Head of caudate nucleus (tissue), 42 donors: ENCODE results near the gene TRAPPC5.
"Not testable (repeated sequence)": the region's sequence is repeated elsewhere in the genome, so short reads cannot be mapped to it uniquely, and the experiment has no call there.

Experiments used
- DNase-seq, 42 donors: peaks; one replicate each; pipeline versions ENCODE4 v3.0.0 to v3.0.0-alpha.2; 2020 to 2021; ENCODE audit warnings: mixed read lengths in 7 of 42
- intact Hi-C: fragments of 100-400 bp; cut with DNase I; formaldehyde crosslinking; loops from one replicate; pipeline ENCODE4 v1.15.0; 2022

The TRAPPC5 gene

GRCh38 chr19:7680606-7681339 is at the start of gene TRAPPC5:
TSS of gene TRAPPC5 (plus strand) at chr19:7680833. CDS start at chr19:7682254, 1,421 bp downstream.
- peak; percentile 63 to 94 (median 88) for DNase-seq
- intact Hi-C loops = loop anchor here (2.0 to 5.0 kb wide), 2 partner anchors 113 to 222 kb away; partner anchors contain the start of gene MAP2K7

- DNase-seq = no peak
- intact Hi-C loops = no loop called here
Measured at GRCh38 chr19:7631577-7631976, 49.1 kb upstream of the TRAPPC5 start.

DNA sequence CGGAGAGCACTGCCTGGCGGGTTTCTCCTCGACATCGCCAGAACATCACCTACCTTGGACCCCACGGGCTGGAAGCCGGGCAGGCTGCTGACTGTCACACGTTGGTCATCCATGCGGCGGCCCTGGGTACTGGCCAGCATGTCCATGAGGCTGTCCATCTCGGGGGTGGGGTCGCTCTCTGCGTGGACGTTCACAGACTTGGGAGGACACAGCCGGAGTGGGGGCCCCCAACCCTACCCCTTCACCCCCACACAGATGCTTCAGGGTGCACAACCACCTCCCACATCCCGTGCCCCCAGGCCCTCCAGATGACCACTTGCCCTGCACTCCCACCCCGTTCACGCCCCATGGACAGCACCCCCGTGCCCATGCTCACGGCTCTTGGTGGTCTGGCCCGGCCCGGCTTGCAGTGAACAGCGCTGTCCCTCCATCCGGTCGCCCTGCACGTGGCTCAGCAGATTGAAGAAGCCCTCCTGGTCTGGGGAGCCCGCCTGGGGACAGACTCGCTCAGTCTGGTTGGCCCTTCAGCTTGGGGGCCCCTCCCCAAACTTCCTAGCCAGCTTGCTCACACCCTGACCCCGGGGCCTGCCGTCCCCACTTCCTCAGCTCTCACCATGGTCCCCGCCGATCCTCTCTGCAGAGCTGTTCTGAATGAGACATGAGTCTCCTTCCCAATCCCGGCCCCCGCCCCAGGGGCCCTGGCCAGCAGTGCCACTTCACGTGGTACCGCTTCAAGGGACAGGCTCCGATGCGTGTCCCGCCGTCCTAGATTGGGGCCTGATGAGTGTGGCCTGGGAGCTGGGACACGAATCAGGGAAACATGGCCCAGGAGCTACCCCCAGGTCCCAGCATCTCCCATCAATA is 48.1 kb upstream of the TRAPPC5 start:
- intact Hi-C loops = no loop called here
- DNase-seq = no peak

GRCh38 chr19:7633698-7634097 is 46.9 kb upstream of the TRAPPC5 start, which contains the start of gene PCP2:
TSS of gene PCP2 (minus strand) at chr19:7633719. CDS start at chr19:7633457, 262 bp downstream.
- DNase-seq = no peak
- intact Hi-C loops = no loop called here

DNA sequence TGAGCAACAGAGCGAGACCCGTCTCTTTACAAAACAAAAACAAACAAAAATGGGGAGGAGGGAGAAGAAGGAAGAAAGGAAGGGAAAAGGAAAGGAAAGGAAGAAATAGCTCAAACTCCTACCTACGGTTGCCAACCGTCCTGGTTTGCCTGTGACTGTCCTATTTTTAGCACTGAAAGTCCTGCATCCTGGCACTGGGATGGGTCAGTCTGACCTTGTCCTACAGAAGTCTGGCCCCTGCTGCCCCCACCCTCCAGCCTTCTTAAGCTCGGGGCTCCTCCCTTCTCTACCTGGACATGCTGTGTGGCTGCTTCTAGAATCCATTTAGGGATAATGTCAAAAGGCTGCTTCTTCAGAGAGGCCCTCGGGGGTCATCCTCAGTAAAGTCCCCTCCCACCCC is 45.0 kb upstream of the TRAPPC5 start:
- no peak for DNase-seq
- intact Hi-C loops = no loop called here

DNA sequence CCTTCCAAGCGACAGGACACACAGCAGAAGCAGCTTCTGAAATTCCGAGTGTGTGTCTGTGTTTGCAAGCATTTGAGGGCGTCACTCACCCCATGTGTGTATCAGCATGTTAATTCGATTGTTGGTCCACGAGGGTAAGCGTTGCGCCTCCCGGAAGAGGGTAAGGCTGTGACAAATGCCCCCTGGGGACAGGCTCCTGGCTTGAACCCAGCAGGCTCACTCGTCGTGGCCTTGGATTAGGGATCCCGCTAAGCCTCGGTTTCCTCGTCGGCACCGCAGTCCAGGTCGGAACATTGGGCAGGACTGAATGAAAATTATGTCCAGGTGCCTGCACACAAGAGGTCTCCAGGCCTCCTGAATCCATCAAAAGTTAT is 44.3 kb upstream of the TRAPPC5 start:
- intact Hi-C loops = no loop called here
- DNase-seq = no peak

- intact Hi-C loops = no loop called here
- DNase-seq = peak in 25 of 42 donors; percentile 19 to 67 (median 40)
Measured at GRCh38 chr19:7636691-7637373, 43.8 kb upstream of the TRAPPC5 start, which contains the start of gene STXBP2. TSS of gene STXBP2 (plus strand) at chr19:7637110. CDS start at chr19:7637150, 40 bp downstream.

GRCh38 chr19:7637374-7638256 is 43.0 kb upstream of the TRAPPC5 start:
- DNase-seq = peak in 10 of 42 donors; percentile 20 to 57 (median 34)
- intact Hi-C loops = no loop called here

- intact Hi-C loops = no loop called here
- DNase-seq = no peak
Measured at GRCh38 chr19:7638802-7639465, 41.7 kb upstream of the TRAPPC5 start.

GRCh38 chr19:7639863-7640348 is 40.7 kb upstream of the TRAPPC5 start:
- intact Hi-C loops = no loop called here
- no peak for DNase-seq

- intact Hi-C loops = no loop called here
- no peak for DNase-seq
Measured at GRCh38 chr19:7640803-7641202, 39.8 kb upstream of the TRAPPC5 start.

- no peak for DNase-seq
- intact Hi-C loops = no loop called here
Measured at GRCh38 chr19:7641290-7642276, 39.0 kb upstream of the TRAPPC5 start.

GRCh38 chr19:7642295-7643030 is 38.2 kb upstream of the TRAPPC5 start:
- no peak for DNase-seq
- intact Hi-C loops = no loop called here

DNA sequence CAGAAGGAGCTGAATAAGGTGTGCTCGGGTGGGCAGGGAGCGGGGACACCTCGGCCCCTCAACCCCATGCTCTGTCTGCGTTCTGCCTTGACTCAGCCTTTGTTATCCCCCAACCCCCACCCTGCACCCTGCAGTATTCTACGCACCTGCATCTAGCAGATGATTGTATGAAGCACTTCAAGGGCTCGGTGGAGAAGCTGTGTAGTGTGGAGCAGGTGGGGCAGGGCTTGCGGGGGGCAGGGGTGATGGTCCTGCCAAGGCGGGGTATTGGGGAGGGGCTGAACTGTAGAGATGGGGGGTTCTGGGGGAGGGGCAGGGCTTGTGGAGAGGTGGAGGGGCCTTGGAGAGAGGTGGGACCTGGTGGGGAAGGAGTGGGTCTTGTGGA is 37.6 kb upstream of the TRAPPC5 start:
- intact Hi-C loops = no loop called here
- DNase-seq = no peak

DNA sequence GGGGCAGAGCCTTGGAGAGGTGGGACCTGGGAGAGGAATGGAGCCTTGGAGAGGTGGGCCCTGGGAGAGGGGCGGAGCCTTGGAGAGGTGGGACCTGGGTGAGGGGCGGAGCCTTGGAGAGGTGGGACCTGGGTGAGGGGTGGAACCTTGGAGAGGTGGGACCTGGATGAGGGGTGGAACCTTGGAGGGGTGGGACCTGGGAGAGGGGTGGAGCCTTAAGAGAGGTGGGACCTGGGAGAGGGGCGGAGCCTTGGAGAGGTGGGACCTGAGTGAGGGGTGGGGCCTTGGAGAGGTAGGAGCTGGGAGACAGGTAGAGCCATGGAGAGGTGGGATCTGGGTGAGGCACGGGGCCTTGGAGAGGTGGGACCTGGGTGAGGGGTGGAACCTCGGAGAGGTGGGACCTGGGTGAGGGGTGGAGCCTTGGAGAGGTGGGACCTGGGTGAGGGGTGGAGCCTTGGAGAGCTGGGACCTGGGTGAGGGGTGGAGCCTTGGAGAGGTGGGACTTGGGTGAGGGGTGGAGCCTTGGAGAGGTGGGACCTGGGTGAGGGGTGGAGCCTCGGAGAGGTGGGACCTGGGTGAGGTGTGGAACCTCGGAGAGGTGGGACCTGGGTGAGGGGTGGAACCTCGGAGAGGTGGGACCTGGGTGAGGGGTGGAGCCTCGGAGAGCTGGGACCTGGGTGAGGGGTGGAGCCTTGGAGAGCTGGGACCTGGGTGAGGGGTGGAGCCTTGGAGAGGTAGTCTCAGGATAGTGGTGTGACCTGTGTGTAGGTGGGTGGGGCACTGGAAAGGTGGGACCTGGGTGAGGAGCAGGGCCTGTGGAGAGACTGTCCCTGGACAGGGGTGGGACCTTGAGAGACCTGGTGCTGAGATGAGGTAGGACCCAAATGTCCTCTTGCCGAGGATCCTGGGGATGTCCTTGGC is 36.7 kb upstream of the TRAPPC5 start:
- not testable (repeated sequence) for DNase-seq

More for the DNA sequence above, 36.7 kb upstream of the TRAPPC5 start:
- intact Hi-C loops = not testable (repeated sequence)
